ENCODE measurements around the gene MSH5. TPM values are rescaled to one million over a fixed set of nuclear protein-coding genes. Genes with fewer than 3 reads are reported as not detected.

MSH5 gene
- total RNA-seq, 2 experiments from 2014 or later: 104 to 218 TPM

- Histone ChIP-seq H3K9me2 (ENCODE audit: insufficient read depth, low read length) (no peaks in the 10 kb centered on the region), H2AFZ (ENCODE audit: low read length) (no peak overlapping the region), H3K4me3 (ENCODE audit: low read depth, low read length, poor library complexity, severe bottlenecking) (no peak overlapping the region), H4K20me1 (ENCODE audit: insufficient read depth, low read length) (no peaks in the 10 kb centered on the region), H3K4me2 (ENCODE audit: low read length) (no peak overlapping the region), H3K79me2 (ENCODE audit: insufficient read depth, low read depth, low read length) (no peaks in the 10 kb centered on the region; the same call in 1 of the 2 replicates), H3K36me3 (ENCODE audit: insufficient read depth, low read length) (no peaks in the 10 kb centered on the region), H3K9me3 (ENCODE audit: low read length) (no peaks in the 10 kb centered on the region), H3K27ac (ENCODE audit: low read depth, low read length, poor library complexity, severe bottlenecking) (no peak overlapping the region), H3K4me1 (ENCODE audit: insufficient read depth, low read length, poor library complexity, severe bottlenecking) (peaks cover 6% of the 10 kb centered on the region)
- intact Hi-C loops (cut with micrococcal nuclease; ENCODE audit: unreplicated experiment): loop anchor here (10.0 kb wide), 1 partner anchor 1583 kb away; the partner anchor contains the start of gene KIFC1
- TF ChIP-seq CTCF (conservative IDR thresholded peaks at IDR 0.05; ENCODE audit: low read length) (no peak), EZH2phosphoT487 (IDR thresholded peaks at IDR 0.05; ENCODE audit: borderline replicate concordance, low read depth, low read length) (no peak)
- ChIA-PET CTCF (ENCODE audit: unreplicated experiment) (no interaction called here), POLR2A (interaction anchor here (1.1 to 1.2 kb wide), 2 partner anchors 15 to 148 kb away, joined by 3 read pairs; no protein-coding TSS in a partner anchor)
- no peak for DNase-seq (ENCODE audit: low spot score)
- BruUV-seq (replicated peaks): no TSS peak
These were observed 71.8 kb downstream of the MSH5 start for GRCh38 chr6:31811645-31812044.

Small RNA genes lying within 50 kb of the gene (microRNA-seq; reads per million reads assigned to microRNA genes)
- 7.6 reads per million, percentile 5 among the genes with 10 or more reads in this experiment for gene MIR4646 (ENCODE audit: borderline replicate concordance)

Small RNA genes lying within 50 kb of the gene (small RNA-seq; reads per million reads assigned to genes)
- gene LY6G6D: not detected
- not detected for gene MIR4646
- gene MSH5-SAPCD1: not detected
- not detected for gene RF00019
- gene RNU6-850P: not detected
- gene SAPCD1: not detected

Other genes with a start within 250 kb of the MSH5 start
Only the 30 nearest of the 43 such genes appear.
- gene LTB, start 157.6 kb upstream of the MSH5 start, total RNA-seq (2014; rRNA removed; shearing (Covaris generic)): 36.5 and 46.8 TPM in 2 replicates
- 36.9 and 39.2 TPM in 2 replicates for gene LTB, start 157.6 kb upstream of the MSH5 start, total RNA-seq (2022)
- 1.2 and 3.0 TPM in 2 replicates for gene LST1, start 153.7 kb upstream of the MSH5 start, total RNA-seq (2014; rRNA removed; shearing (Covaris generic))
- gene LST1, start 153.7 kb upstream of the MSH5 start, total RNA-seq (2022): 4.2 and 4.9 TPM in 2 replicates
- 1.6 TPM in 1 of 2 replicates, not detected in the other for gene NCR3, start 147.0 kb upstream of the MSH5 start, total RNA-seq (2014; rRNA removed; shearing (Covaris generic))
- gene NCR3, start 147.0 kb upstream of the MSH5 start, total RNA-seq (2022): 0.74 and 2.0 TPM in 2 replicates
- gene AIF1, start 124.8 kb upstream of the MSH5 start, total RNA-seq (2014; rRNA removed; shearing (Covaris generic)): 15.3 and 22.0 TPM in 2 replicates
- gene AIF1, start 124.8 kb upstream of the MSH5 start, total RNA-seq (2022): 16.3 and 17.2 TPM in 2 replicates
- gene PRRC2A, start 119.3 kb upstream of the MSH5 start, total RNA-seq (2014; rRNA removed; shearing (Covaris generic)): 113 and 156 TPM in 2 replicates
- 355 and 379 TPM in 2 replicates for gene PRRC2A, start 119.3 kb upstream of the MSH5 start, total RNA-seq (2022)
- gene BAG6, start 87.3 kb upstream of the MSH5 start, total RNA-seq (2014; rRNA removed; shearing (Covaris generic)): 191 and 233 TPM in 2 replicates
- 320 and 323 TPM in 2 replicates for gene BAG6, start 87.3 kb upstream of the MSH5 start, total RNA-seq (2022)
- 0.13 and 1.5 TPM in 2 replicates for gene APOM, start 84.1 kb upstream of the MSH5 start, total RNA-seq (2014; rRNA removed; shearing (Covaris generic))
- 2.1 and 3.6 TPM in 2 replicates for gene APOM, start 84.1 kb upstream of the MSH5 start, total RNA-seq (2022)
- 17.5 and 18.5 TPM in 2 replicates for gene C6orf47, start 79.2 kb upstream of the MSH5 start, total RNA-seq (2014; rRNA removed; shearing (Covaris generic))
- gene C6orf47, start 79.2 kb upstream of the MSH5 start, total RNA-seq (2022): 16.7 and 17.4 TPM in 2 replicates
- gene GPANK1, start 75.0 kb upstream of the MSH5 start, total RNA-seq (2014; rRNA removed; shearing (Covaris generic)): 34.3 and 50.9 TPM in 2 replicates
- gene GPANK1, start 75.0 kb upstream of the MSH5 start, total RNA-seq (2022): 38.8 and 40.7 TPM in 2 replicates
- gene CSNK2B, start 73.9 kb upstream of the MSH5 start, total RNA-seq (2014; rRNA removed; shearing (Covaris generic)): 207 and 230 TPM in 2 replicates
- gene CSNK2B, start 73.9 kb upstream of the MSH5 start, total RNA-seq (2022): 245 and 254 TPM in 2 replicates
- gene LY6G5B, start 70.0 kb upstream of the MSH5 start, total RNA-seq (2014; rRNA removed; shearing (Covaris generic)): 12.3 and 15.9 TPM in 2 replicates
- gene LY6G5B, start 70.0 kb upstream of the MSH5 start, total RNA-seq (2022): 28.7 and 32.0 TPM in 2 replicates
- gene LY6G5C, start 58.9 kb upstream of the MSH5 start, total RNA-seq (2014; rRNA removed; shearing (Covaris generic)): 1.6 and 1.8 TPM in 2 replicates
- 2.5 and 3.5 TPM in 2 replicates for gene LY6G5C, start 58.9 kb upstream of the MSH5 start, total RNA-seq (2022)
- gene ABHD16A, start 36.7 kb upstream of the MSH5 start, total RNA-seq (2014; rRNA removed; shearing (Covaris generic)): 28.6 and 34.8 TPM in 2 replicates
- 32.7 and 35.2 TPM in 2 replicates for gene ABHD16A, start 36.7 kb upstream of the MSH5 start, total RNA-seq (2022)
- gene LY6G6F, start 33.1 kb upstream of the MSH5 start, total RNA-seq (2014; rRNA removed; shearing (Covaris generic)): not detected in 2 replicates
- gene LY6G6F, start 33.1 kb upstream of the MSH5 start, total RNA-seq (2022): not detected in 2 replicates
- not detected in 2 replicates for gene LY6G6D, start 24.7 kb upstream of the MSH5 start, total RNA-seq (2014; rRNA removed; shearing (Covaris generic))
- not detected in 2 replicates for gene LY6G6D, start 24.7 kb upstream of the MSH5 start, total RNA-seq (2022)
- not detected in 2 replicates for gene LY6G6C, start 18.3 kb upstream of the MSH5 start, total RNA-seq (2014; rRNA removed; shearing (Covaris generic))
- gene LY6G6C, start 18.3 kb upstream of the MSH5 start, total RNA-seq (2022): not detected in 2 replicates
- not detected in 2 replicates for gene MPIG6B, start 16.6 kb upstream of the MSH5 start, total RNA-seq (2014; rRNA removed; shearing (Covaris generic))
- not detected in 2 replicates for gene MPIG6B, start 16.6 kb upstream of the MSH5 start, total RNA-seq (2022)
- gene DDAH2, start 10.7 kb upstream of the MSH5 start, total RNA-seq (2014; rRNA removed; shearing (Covaris generic)): 14.0 and 20.6 TPM in 2 replicates
- 20.4 and 26.4 TPM in 2 replicates for gene DDAH2, start 10.7 kb upstream of the MSH5 start, total RNA-seq (2022)
- gene CLIC1, start 3.5 kb upstream of the MSH5 start, total RNA-seq (2014; rRNA removed; shearing (Covaris generic)): 376 and 413 TPM in 2 replicates
- gene CLIC1, start 3.5 kb upstream of the MSH5 start, total RNA-seq (2022): 314 and 318 TPM in 2 replicates
- gene SAPCD1, start 22.7 kb downstream of the MSH5 start, total RNA-seq (2014; rRNA removed; shearing (Covaris generic)): 31.3 and 47.1 TPM in 2 replicates
- 53.5 and 66.8 TPM in 2 replicates for gene SAPCD1, start 22.7 kb downstream of the MSH5 start, total RNA-seq (2022)
- 2.1 and 2.2 TPM in 2 replicates for gene VWA7, start 37.3 kb downstream of the MSH5 start, total RNA-seq (2014; rRNA removed; shearing (Covaris generic))
- 3.7 and 6.5 TPM in 2 replicates for gene VWA7, start 37.3 kb downstream of the MSH5 start, total RNA-seq (2022)
- 47.0 and 51.2 TPM in 2 replicates for gene VARS1, start 55.7 kb downstream of the MSH5 start, total RNA-seq (2014; rRNA removed; shearing (Covaris generic))
- 118 and 137 TPM in 2 replicates for gene VARS1, start 55.7 kb downstream of the MSH5 start, total RNA-seq (2022)
- gene LSM2, start 67.0 kb downstream of the MSH5 start, total RNA-seq (2014; rRNA removed; shearing (Covaris generic)): 65.2 and 78.4 TPM in 2 replicates
- 78.0 and 82.6 TPM in 2 replicates for gene LSM2, start 67.0 kb downstream of the MSH5 start, total RNA-seq (2022)
- gene HSPA1L, start 75.3 kb downstream of the MSH5 start, total RNA-seq (2014; rRNA removed; shearing (Covaris generic)): 0.19 TPM in 1 of 2 replicates, not detected in the other
- 0.15 and 0.49 TPM in 2 replicates for gene HSPA1L, start 75.3 kb downstream of the MSH5 start, total RNA-seq (2022)
- 0.22 and 0.41 TPM in 2 replicates for gene HSPA1A, start 75.5 kb downstream of the MSH5 start, total RNA-seq (2014; rRNA removed; shearing (Covaris generic))
- 0.81 and 2.2 TPM in 2 replicates for gene HSPA1A, start 75.5 kb downstream of the MSH5 start, total RNA-seq (2022)
- 160 and 177 TPM in 2 replicates for gene HSPA1B, start 87.7 kb downstream of the MSH5 start, total RNA-seq (2014; rRNA removed; shearing (Covaris generic))
- gene HSPA1B, start 87.7 kb downstream of the MSH5 start, total RNA-seq (2022): 40.1 and 60.9 TPM in 2 replicates
- gene NEU1, start 122.8 kb downstream of the MSH5 start, total RNA-seq (2014; rRNA removed; shearing (Covaris generic)): 5.5 and 7.0 TPM in 2 replicates
- gene NEU1, start 122.8 kb downstream of the MSH5 start, total RNA-seq (2022): 10.6 and 13.4 TPM in 2 replicates
- not detected in 2 replicates for gene SLC44A4, start 139.0 kb downstream of the MSH5 start, total RNA-seq (2014; rRNA removed; shearing (Covaris generic))
- not detected in 2 replicates for gene SLC44A4, start 139.0 kb downstream of the MSH5 start, total RNA-seq (2022)
- gene EHMT2, start 157.7 kb downstream of the MSH5 start, total RNA-seq (2014; rRNA removed; shearing (Covaris generic)): 49.5 and 55.1 TPM in 2 replicates
- 70.4 and 76.8 TPM in 2 replicates for gene EHMT2, start 157.7 kb downstream of the MSH5 start, total RNA-seq (2022)
- 12.8 and 17.6 TPM in 2 replicates for gene ZBTB12, start 162.1 kb downstream of the MSH5 start, total RNA-seq (2014; rRNA removed; shearing (Covaris generic))
- 20.2 and 21.0 TPM in 2 replicates for gene ZBTB12, start 162.1 kb downstream of the MSH5 start, total RNA-seq (2022)

Data from OCI-LY7 (cell line).